Thyroid gland (tissue), 4 donors: Measurements from ENCODE around the gene CCDC157. TPM values are rescaled to one million over a fixed set of nuclear protein-coding genes. Genes with fewer than 3 reads are reported as not detected.

Experiments used
- DNase-seq, 2 donors: peaks; one replicate each; pipeline ENCODE4 v3.0.0-alpha.2; 2019
- H3K27ac ChIP-seq, 3 donors: fragments of 200-600 bp; sonication (generic); 1 replicate in 2 of 3; 2 replicates in 1 of 3; pipeline ENCODE4 v1.5.1; 2016 to 2019; ENCODE audit warnings: mild to moderate bottlenecking in 1 of 3, moderate library complexity in 1 of 3
- H3K27me3 ChIP-seq: fragments of 200-600 bp; sonication (generic); one replicate; pipeline ENCODE4 v1.5.1; 2019
- H3K36me3 ChIP-seq, 2 donors: fragments of 200-600 bp; sonication (generic); one replicate each; pipeline ENCODE4 v1.5.1; 2016 to 2019
- H3K4me1 ChIP-seq, 2 donors: fragments of 200-600 bp; sonication (generic); one replicate each; pipeline ENCODE4 v1.5.1; 2017 to 2019
- H3K4me3 ChIP-seq, 3 donors: fragments of 200-600 bp; sonication (generic); replicated peaks in 1 of 3; 1 replicate in 2 of 3; 2 replicates in 1 of 3; pipeline ENCODE4 v1.5.1; 2016; ENCODE audit warnings: mild to moderate bottlenecking in 1 of 3
- H3K9me3 ChIP-seq: fragments of 200-600 bp; sonication (generic); one replicate; pipeline ENCODE4 v1.5.1; 2017
- CTCF ChIP-seq, 6 experiments: fragments of 200-600 bp in 3 of 6; fragments of 450-650 bp in 3 of 6; sonication (generic) in 3 of 6; IDR thresholded peaks; one replicate each; pipeline ENCODE4 v1.5.1; 2016 to 2019; ENCODE audit warnings: antibody characterized with exemption in 6 of 6, mild to moderate bottlenecking in 2 of 6, inconsistent platforms in 1 of 6, moderate library complexity in 1 of 6
- POLR2A ChIP-seq, 2 donors: fragments of 450-650 bp; IDR thresholded peaks; one replicate each; pipeline ENCODE4 v1.6.1; 2017; ENCODE audit warnings: antibody characterized with exemption in 2 of 2, mild to moderate bottlenecking in 2 of 2, moderate library complexity in 1 of 2
- WGBS, 2 donors: methylation state at CpG; one replicate each; pipeline ENCODE4 v1.1.5; 2017; 5-methylcytosine and 5-hydroxymethylcytosine counted together
- intact Hi-C: fragments of 100-400 bp; cut with DNase I; formaldehyde crosslinking; loops from one replicate; pipeline ENCODE4 v1.15.1; 2023
- total RNA-seq, 4 donors: library from RNA; depleted of rRNA; stranded (reverse); fragments of >200 nt; gene quantifications; one replicate each; pipeline ENCODE4 v1.2.3, GENCODE V29; 2016

The CCDC157 gene
- total RNA-seq, 4 donors from 2014 or later, result 8.1 to 18.3 (median 15.6) TPM

DNA sequence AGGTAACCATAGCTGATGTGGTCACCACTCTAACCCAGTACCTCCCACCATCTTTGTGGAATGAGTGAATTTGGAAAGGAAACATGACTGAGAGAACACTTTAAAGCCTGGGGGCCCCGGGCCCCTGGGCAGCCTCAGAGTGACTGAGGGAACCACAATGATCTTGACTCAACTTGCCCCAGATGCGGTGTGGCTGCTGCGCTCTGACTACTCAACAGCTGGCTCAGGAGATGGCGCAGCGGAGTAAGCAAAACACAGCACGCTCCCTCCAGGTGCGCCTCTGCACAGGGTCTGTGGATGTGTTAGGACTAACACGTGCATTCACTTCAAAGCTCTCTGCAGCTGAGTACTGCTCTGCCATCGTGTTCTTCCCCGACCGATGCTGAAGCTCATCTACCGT, 24.5 kb downstream of the CCDC157 start:
- H3K27ac ChIP-seq, result no peak overlapping the region
- no peaks in the 10 kb centered on the region for H3K27me3 ChIP-seq
- intact Hi-C loops, result no loop called here
- H3K4me1 ChIP-seq, result peaks cover 2 to 3% of the 10 kb centered on the region in 2 donors
- no peak for DNase-seq
- no peak overlapping the region for H3K4me3 ChIP-seq
- no peak for TF ChIP-seq CTCF (IDR thresholded peaks at IDR 0.05)
- TF ChIP-seq POLR2A (IDR thresholded peaks at IDR 0.05), result no peak
- 92 to 98% methylated on average over 7 to 10 of the region's 12 CpGs for WGBS, 2 donors
- H3K36me3 ChIP-seq, result no peaks in the 10 kb centered on the region
- H3K9me3 ChIP-seq, result no peaks in the 10 kb centered on the region

- no peak overlapping the region for H3K4me3 ChIP-seq
- no peak overlapping the region for H3K27ac ChIP-seq
- intact Hi-C loops, result no loop called here
- H3K36me3 ChIP-seq, result no peaks in the 10 kb centered on the region
- no peak for DNase-seq
- no peaks in the 10 kb centered on the region for H3K27me3 ChIP-seq
- H3K4me1 ChIP-seq, result peaks cover 7 to 9% of the 10 kb centered on the region in 2 donors
- WGBS, 2 donors, result 94 to 95% methylated on average over 3 to 5 of the region's 5 CpGs
- TF ChIP-seq CTCF (IDR thresholded peaks at IDR 0.05) (no peak), POLR2A (IDR thresholded peaks at IDR 0.05) (no peak)
- H3K9me3 ChIP-seq, result no peaks in the 10 kb centered on the region
Observed at GRCh38 chr22:30382340-30382739, 25.5 kb downstream of the CCDC157 start.

- H3K36me3 ChIP-seq, result no peaks in the 10 kb centered on the region
- H3K27me3 ChIP-seq, result no peaks in the 10 kb centered on the region
- 93% methylated on average over 2 of the region's 3 CpGs; no CpG with 5 or more reads in 1 of the 2 donors for WGBS, 2 donors
- no peak for DNase-seq
- no peak overlapping the region for H3K27ac ChIP-seq
- H3K9me3 ChIP-seq, result no peaks in the 10 kb centered on the region
- peaks cover 7 to 12% of the 10 kb centered on the region in 2 donors for H3K4me1 ChIP-seq
- TF ChIP-seq POLR2A (IDR thresholded peaks at IDR 0.05) (no peak), CTCF (IDR thresholded peaks at IDR 0.05) (no peak)
- intact Hi-C loops, result no loop called here
- H3K4me3 ChIP-seq, result no peak overlapping the region
Observed at GRCh38 chr22:30383061-30383460, 26.3 kb downstream of the CCDC157 start.

- intact Hi-C loops, result loop anchor here (2.0 to 5.0 kb wide), 3 partner anchors 59 to 123 kb away; partner anchors contain the start of gene TBC1D10A
- H3K27ac ChIP-seq, result no peak overlapping the region
- WGBS, 2 donors, result 94 to 97% methylated on average over 10 of the region's 10 CpGs
- H3K27me3 ChIP-seq, result no peaks in the 10 kb centered on the region
- peaks cover 7 to 12% of the 10 kb centered on the region in 2 donors for H3K4me1 ChIP-seq
- no peak for DNase-seq
- H3K9me3 ChIP-seq, result no peaks in the 10 kb centered on the region
- TF ChIP-seq POLR2A (IDR thresholded peaks at IDR 0.05) (no peak), CTCF (IDR thresholded peaks at IDR 0.05) (no peak)
- peak overlapping the region in 1 of 3 donors; percentile 46 for H3K4me3 ChIP-seq
- H3K36me3 ChIP-seq, result no peaks in the 10 kb centered on the region
Observed at GRCh38 chr22:30385942-30386341, 29.1 kb downstream of the CCDC157 start.

- H3K27me3 ChIP-seq, result no peaks in the 10 kb centered on the region
- TF ChIP-seq POLR2A (IDR thresholded peaks at IDR 0.05) (no peak), CTCF (IDR thresholded peaks at IDR 0.05) (no peak)
- 4 to 29% methylated on average over 4 to 10 of the region's 10 CpGs for WGBS, 2 donors
- peak overlapping the region in 1 of 3 donors; percentile 46 for H3K4me3 ChIP-seq
- no peak for DNase-seq
- no peaks in the 10 kb centered on the region for H3K36me3 ChIP-seq
- intact Hi-C loops, result loop anchor here (2.0 to 5.0 kb wide), 3 partner anchors 59 to 124 kb away; partner anchors contain the start of gene TBC1D10A
- H3K9me3 ChIP-seq, result no peaks in the 10 kb centered on the region
- peaks cover 7 to 12% of the 10 kb centered on the region in 2 donors for H3K4me1 ChIP-seq
- peak overlapping the region in 1 of 3 donors; percentile 15 for H3K27ac ChIP-seq
Observed at GRCh38 chr22:30386608-30386959, 29.8 kb downstream of the CCDC157 start.
